K562 (cell line): ENCODE data around the gene FAM98C. TPM values are rescaled to one million over a fixed set of nuclear protein-coding genes. Genes with fewer than 3 reads are reported as not detected.

Experiments used
- CC2D1A ChIP-seq: fragments of 450-650 bp; IDR thresholded peaks from 2 replicates; pipeline ENCODE4 v1.6.1; 2017; ENCODE audit warnings: mild to moderate bottlenecking
- CREBBP ChIP-seq: IDR thresholded peaks from one replicate; pipeline ENCODE4 v1.6.1; 2012; ENCODE audit warnings: low read depth, mild to moderate bottlenecking, control low read depth, inconsistent platforms, low read length
- DDX20 ChIP-seq: fragments of 450-650 bp; IDR thresholded peaks from 2 replicates; pipeline ENCODE4 v1.6.1; 2016; ENCODE audit warnings: missing genetic modification characterization, low read depth, mild to moderate bottlenecking, missing compliant biosample characterization, moderate library complexity
- E4F1 ChIP-seq: fragments of 250-450 bp; sonication (Bioruptor Pico); IDR thresholded peaks from 2 replicates; pipeline ENCODE4 v1.5.0; 2021; ENCODE audit warnings: mild to moderate bottlenecking, borderline replicate concordance
- FOSL1 ChIP-seq: fragments of 200-800 bp; sonication (Bioruptor generic); conservative IDR thresholded peaks from 2 replicates; pipeline ENCODE4 v1.6.1; 2016; ENCODE audit warnings: missing genetic modification characterization, missing compliant biosample characterization
- FOXP1 ChIP-seq: sonication (generic); formaldehyde crosslinking; IDR thresholded peaks from 2 replicates; pipeline ENCODE4 v1.8.0; 2022; ENCODE audit warnings: mild to moderate bottlenecking, missing genetic modification reagents
- KAT2B ChIP-seq: IDR thresholded peaks from one replicate; pipeline ENCODE4 v1.6.1; 2012; ENCODE audit warnings: low read depth, mild to moderate bottlenecking, control low read depth, inconsistent platforms, low read length, moderate library complexity
- LEF1 ChIP-seq: fragments of 450-650 bp; IDR thresholded peaks from 2 replicates; pipeline ENCODE4 v1.6.1; 2016; ENCODE audit warnings: mild to moderate bottlenecking
- MAFF ChIP-seq: IDR thresholded peaks from 2 replicates; pipeline ENCODE4 v1.6.1; 2012; ENCODE audit warnings: low read length, improper control_type of control experiment
- MIER1 ChIP-seq: fragments of 450-650 bp; IDR thresholded peaks from 2 replicates; pipeline ENCODE4 v1.6.1; 2016; ENCODE audit warnings: antibody characterized with exemption, mild to moderate bottlenecking, low read depth
- PTTG1 ChIP-seq: fragments of 450-650 bp; IDR thresholded peaks from 2 replicates; pipeline ENCODE4 v1.6.1; 2016; ENCODE audit warnings: low read depth, mild to moderate bottlenecking, missing genetic modification characterization, missing compliant biosample characterization
- RB1 ChIP-seq: fragments of 450-650 bp; IDR thresholded peaks from 2 replicates; pipeline ENCODE4 v1.6.1; 2017; ENCODE audit warnings: low read depth, mild to moderate bottlenecking
- RBM14 ChIP-seq: fragments of 200-400 bp; formaldehyde crosslinking; IDR thresholded peaks from 2 replicates; pipeline ENCODE4 v1.6.1; 2018; ENCODE audit warnings: low read depth, mild to moderate bottlenecking, low read length, moderate library complexity, borderline replicate concordance; ENCODE audit not compliant: insufficient read depth
- RBM39 ChIP-seq: fragments of 200-400 bp; formaldehyde crosslinking; optimal IDR thresholded peaks from 2 replicates; pipeline ENCODE3; 2018; ENCODE audit warnings: low read depth, low read length
- SMAD3 ChIP-seq: fragments of 450-650 bp; formaldehyde crosslinking; conservative IDR thresholded peaks from 2 replicates; pipeline ENCODE4 v1.4.0; 2020; ENCODE audit warnings: mild to moderate bottlenecking
- SNIP1 ChIP-seq: fragments of 450-650 bp; IDR thresholded peaks from 2 replicates; pipeline ENCODE4 v1.7.1; 2017; ENCODE audit warnings: low read depth, mild to moderate bottlenecking
- STAT5A ChIP-seq: IDR thresholded peaks from 2 replicates; pipeline ENCODE4 v1.6.1; 2012; ENCODE audit warnings: low read length, inconsistent platforms, borderline replicate concordance
- ZFPM2 ChIP-seq: fragments of 250-450 bp; sonication (Bioruptor Pico); IDR thresholded peaks from 2 replicates; pipeline ENCODE4 v1.5.1; 2022; ENCODE audit warnings: mild to moderate bottlenecking
- ZKSCAN1 ChIP-seq: fragments of 150-350 bp; IDR thresholded peaks from 2 replicates; pipeline ENCODE4 v1.6.1; 2016; ENCODE audit warnings: low read depth, low read length
- ZNF174 ChIP-seq: fragments of 250-450 bp; sonication (Bioruptor Pico); IDR thresholded peaks from 2 replicates; pipeline ENCODE4 v1.4.0; 2020; ENCODE audit warnings: mild to moderate bottlenecking
- ZNF197 ChIP-seq: fragments of 200-800 bp; sonication (Bioruptor generic); IDR thresholded peaks from 2 replicates; pipeline ENCODE4 v1.6.1; 2016; ENCODE audit warnings: low read depth, missing genetic modification characterization, missing compliant biosample characterization
- ZNF280B ChIP-seq: fragments of 250-450 bp; sonication (Bioruptor Pico); IDR thresholded peaks from 2 replicates; pipeline ENCODE4 v1.5.1; 2021; ENCODE audit warnings: mild to moderate bottlenecking
- ZNF324 ChIP-seq: fragments of 250-450 bp; sonication (Bioruptor Pico); IDR thresholded peaks from 2 replicates; pipeline ENCODE4 v1.4.0; 2020; ENCODE audit warnings: mild to moderate bottlenecking
- ZNF695 ChIP-seq: fragments of 450-650 bp; formaldehyde crosslinking; IDR thresholded peaks from 2 replicates; pipeline ENCODE4 v1.4.0; 2020; ENCODE audit warnings: mild to moderate bottlenecking, moderate library complexity
- ZNF785 ChIP-seq: fragments of 250-450 bp; sonication (Bioruptor Pico); IDR thresholded peaks from 2 replicates; pipeline ENCODE4 v1.4.0; 2020; ENCODE audit warnings: mild to moderate bottlenecking
- ZNF830 ChIP-seq: fragments of 250-450 bp; sonication (Bioruptor Pico); IDR thresholded peaks from 2 replicates; pipeline ENCODE4 v1.5.0; 2021; ENCODE audit warnings: mild to moderate bottlenecking
- polyA plus RNA-seq, 8 experiments: library from polyadenylated mRNA; depleted of rRNA in 4 of 8; stranded (reverse) in 5 of 8; unstranded in 3 of 8; fragments of >200 nt; fragmentation: Nextera tagmentation in 2 of 8; fragmentation: Illumina TruSeq in 1 of 8; extraction: Ambion mirVana in 2 of 8; extraction: Trizol in 1 of 8; gene quantifications; 2 replicates each; pipeline versions ENCODE4 v1.2.1 to v1.2.3, GENCODE V29; 2011 to 2014; ENCODE audit warnings: inconsistent platforms in 1 of 8, missing spikeins in 1 of 8
- total RNA-seq, 7 experiments: library from RNA; depleted of rRNA in 6 of 7; stranded (reverse); fragments of >200 nt in 6 of 7; fragmentation: Illumina TruSeq in 2 of 7; extraction: Trizol in 2 of 7; gene quantifications; 2 replicates each; pipeline versions ENCODE4 v1.2.1 to v1.2.3, GENCODE V29; 2011 to 2021; ENCODE audit warnings: low replicate concordance in 1 of 7

FAM98C gene
- total and polyA plus RNA-seq, 9 of the 15 experiments (the other 6 are each of a cell fraction or from before 2014, with no cell fraction given), result 1.7 to 43.8 (median 13.7) TPM

GRCh38 chr19:38402623-38402966 is 298 bp upstream of the FAM98C start (continued):
- TF ChIP-seq E4F1 (CRISPR knock-in tag) (no peak), MAFF (no peak), ZNF174 (no peak), FOSL1 (tag) (no peak), ZNF695 (CRISPR knock-in tag) (no peak), STAT5A (no peak), RBM39 (no peak), ZNF324 (CRISPR knock-in tag) (no peak), FOXP1 (CRISPR knock-in tag) (no peak), LEF1 (0 out of 2 replicates have a peak, but pooled peaks have one; percentile 16), ZKSCAN1 (no peak), DDX20 (no peak), SNIP1 (no peak), CREBBP (no peak), ZFPM2 (CRISPR knock-in tag) (no peak), ZNF280B (no peak), ZNF830 (CRISPR knock-in tag) (no peak), RBM14 (no peak), PTTG1 (tag) (no peak), ZNF197 (no peak), KAT2B (no peak), ZNF785 (no peak), RB1 (no peak), CC2D1A (no peak), MIER1 (no peak), SMAD3 (CRISPR knock-in tag) (no peak)
